OCI-LY7 (cell line): ENCODE data around the gene SLC48A1. TPM values are rescaled to one million over a fixed set of nuclear protein-coding genes. Genes with fewer than 3 reads are reported as not detected.

Experiments
- BruUV-seq: library from RNA; stranded (reverse); fragments of 400-500 nt; replicated peaks from 2 replicates; lab custom pipeline; 2021; lab: Mats Ljungman, UMichigan
- CTCF ChIA-PET: fragments of 300-600 bp; sonication (Branson Sonifier 250); formaldehyde crosslinking; loops from one replicate; lab custom pipeline; 2022; ENCODE audit warnings: antibody characterized with exemption; ENCODE audit not compliant: unreplicated experiment; lab: Charles Lee
- POLR2A ChIA-PET: fragments of 300-600 bp; sonication (Branson Sonifier 250); formaldehyde crosslinking; loops from one replicate; lab custom pipeline; 2022; ENCODE audit warnings: antibody characterized with exemption; lab: Charles Lee
- DNase-seq: peaks from one replicate; pipeline ENCODE4 v3.0.0-alpha.2; 2015; ENCODE audit warnings: low spot score
- H2AFZ ChIP-seq: fragments of 200-600 bp; sonication (generic), shearing (Covaris generic); 2 replicates; pipeline ENCODE4 v1.6.1; 2014; ENCODE audit warnings: mild to moderate bottlenecking, antibody characterized with exemption, low read length, moderate library complexity
- H3K27ac ChIP-seq: fragments of 200-600 bp; sonication (generic); 2 replicates; pipeline ENCODE4 v1.5.1; 2014; ENCODE audit warnings: mixed run types, low read depth, mild to moderate bottlenecking, moderate library complexity, low read length, inconsistent platforms; ENCODE audit not compliant: poor library complexity, severe bottlenecking
- H3K36me3 ChIP-seq: fragments of 200-600 bp; sonication (generic); 2 replicates; pipeline ENCODE4 v1.6.1; 2014; ENCODE audit warnings: mild to moderate bottlenecking, antibody characterized with exemption, low read length, moderate library complexity, mixed read lengths; ENCODE audit not compliant: insufficient read depth
- H3K4me1 ChIP-seq: fragments of 200-600 bp; sonication (generic); 2 replicates; pipeline ENCODE4 v1.5.1; 2014; ENCODE audit warnings: mild to moderate bottlenecking, low read length; ENCODE audit not compliant: insufficient read depth, poor library complexity, severe bottlenecking
- H3K4me2 ChIP-seq: fragments of 200-600 bp; sonication (generic); 2 replicates; pipeline ENCODE4 v1.6.1; 2014; ENCODE audit warnings: mild to moderate bottlenecking, low read length
- H3K4me3 ChIP-seq: fragments of 200-600 bp; sonication (generic); 2 replicates; pipeline ENCODE4 v1.5.1; 2014; ENCODE audit warnings: mild to moderate bottlenecking, low read depth, low read length; ENCODE audit not compliant: poor library complexity, severe bottlenecking
- H3K79me2 ChIP-seq: fragments of 200-600 bp; sonication (generic); 2 replicates; pipeline ENCODE4 v1.6.1; 2016; ENCODE audit warnings: low read depth, mild to moderate bottlenecking, low read length, moderate library complexity, mixed read lengths; ENCODE audit not compliant: insufficient read depth
- H3K9me2 ChIP-seq: fragments of 200-600 bp; sonication (generic); 2 replicates; pipeline ENCODE4 v1.6.1; 2016; ENCODE audit warnings: mild to moderate bottlenecking, low read length, mixed read lengths; ENCODE audit not compliant: insufficient read depth
- H3K9me3 ChIP-seq: fragments of 200-600 bp; sonication (generic); 2 replicates; pipeline ENCODE4 v1.6.1; 2014; ENCODE audit warnings: mild to moderate bottlenecking, mixed run types, low read length, mixed read lengths
- H4K20me1 ChIP-seq: fragments of 200-600 bp; sonication (generic); 2 replicates; pipeline ENCODE4 v1.6.1; 2014; ENCODE audit warnings: mild to moderate bottlenecking, antibody characterized with exemption, low read length, moderate library complexity, mixed read lengths; ENCODE audit not compliant: insufficient read depth
- CTCF ChIP-seq: fragments of 200-600 bp; sonication (generic); conservative IDR thresholded peaks from 2 replicates; pipeline ENCODE4 v1.5.1; 2014; ENCODE audit warnings: mild to moderate bottlenecking, antibody characterized with exemption, low read length, moderate library complexity, mixed read lengths
- EZH2phosphoT487 ChIP-seq: fragments of 200-600 bp; sonication (generic); IDR thresholded peaks from 2 replicates; pipeline ENCODE4 v1.6.1; 2018; ENCODE audit warnings: low read depth, borderline replicate concordance, mild to moderate bottlenecking, mixed run types, antibody characterized with exemption, low read length, moderate library complexity, mixed read lengths
- intact Hi-C: fragments of 100-400 bp; cut with micrococcal nuclease; formaldehyde crosslinking; loops from one replicate; pipeline ENCODE4 v1.10.0; 2022; ENCODE audit not compliant: unreplicated experiment
- total RNA-seq, 2 experiments: library from RNA; depleted of rRNA in 1 of 2; stranded (reverse); fragments of >200 nt in 1 of 2; shearing (Covaris generic) in 1 of 2; gene quantifications; 2 replicates each; pipeline ENCODE4 v1.2.3, GENCODE V29; 2014 to 2022

Gene SLC48A1
- total RNA-seq, 2 experiments from 2014 or later = 9.6 to 12.0 TPM

- Histone ChIP-seq H3K4me2 (peak overlapping the region; percentile 98), H3K9me3 (no peaks in the 10 kb centered on the region), H3K9me2 (no peaks in the 10 kb centered on the region), H3K27ac (peak overlapping the region; percentile 96), H4K20me1 (peaks cover 15% of the 10 kb centered on the region), H3K36me3 (peaks cover 21% of the 10 kb centered on the region), H3K4me3 (peak overlapping the region; percentile 66), H3K79me2 (peaks cover 87% of the 10 kb centered on the region), H2AFZ (no peak overlapping the region), H3K4me1 (peaks cover 96% of the 10 kb centered on the region)
- ChIA-PET POLR2A (interaction anchor here (0.9 to 10.4 kb wide), 3 partner anchors 9 to 34 kb away, joined by 4 to 342 read pairs (median 5); partner anchors contain the start of gene HDAC7), CTCF (interaction anchor here (1.0 to 8.0 kb wide), 2 partner anchors 23 to 24 kb away, joined by 4 to 133 read pairs; no protein-coding TSS in a partner anchor)
- TF ChIP-seq CTCF (no peak), EZH2phosphoT487 (no peak)
- no peak for DNase-seq
- intact Hi-C loops = loop anchor here (5.0 kb wide), 2 partner anchors 296 to 594 kb away; partner anchors contain the start of gene SENP1
- BruUV-seq = no TSS peak
These were observed 38.0 kb downstream of the SLC48A1 start for GRCh38 chr12:47811072-47811396.

GRCh38 chr12:47811581-47812484, 38.8 kb downstream of the SLC48A1 start:
- Histone ChIP-seq H3K9me2 (no peaks in the 10 kb centered on the region), H3K79me2 (peaks cover 92% of the 10 kb centered on the region), H3K36me3 (peaks cover 19% of the 10 kb centered on the region; the same call in 1 of the 2 replicates), H3K4me3 (peak overlapping the region; percentile 66), H3K4me1 (peaks cover 98% of the 10 kb centered on the region), H2AFZ (no peak overlapping the region), H3K9me3 (no peaks in the 10 kb centered on the region), H3K27ac (peak overlapping the region; percentile 96), H3K4me2 (peak overlapping the region; percentile 98), H4K20me1 (peaks cover 14% of the 10 kb centered on the region; the same call in 1 of the 2 replicates)
- BruUV-seq = no TSS peak
- ChIA-PET CTCF (interaction anchor here (1.0 to 8.0 kb wide), 4 partner anchors 14 to 32 kb away, joined by 3 to 133 read pairs (median 4); no protein-coding TSS in a partner anchor), POLR2A (interaction anchor here (0.5 to 10.4 kb wide), 7 partner anchors 8 to 105 kb away, joined by 3 to 342 read pairs (median 4); partner anchors contain the start of gene HDAC7)
- intact Hi-C loops = loop anchor here (2.0 to 5.0 kb wide), 3 partner anchors 71 to 595 kb away; partner anchors contain the start of gene SENP1
- DNase-seq = peak; percentile 23
- TF ChIP-seq CTCF (no peak), EZH2phosphoT487 (no peak)
